CD8-positive, alpha-beta memory T cell (primary cell): ENCODE data around the gene DOK5. TPM values are rescaled to one million over a fixed set of nuclear protein-coding genes. Genes with fewer than 3 reads are reported as not detected.

Experiments used
- CTCF ChIA-PET: fragments of 350-600 bp; sonication (Branson Sonifier 250); formaldehyde crosslinking; loops from one replicate; lab custom pipeline; 2021; ENCODE audit warnings: antibody characterized with exemption; lab: Charles Lee
- POLR2A ChIA-PET: fragments of 350-600 bp; sonication (Branson Sonifier 250); formaldehyde crosslinking; loops from one replicate; lab custom pipeline; 2021; ENCODE audit warnings: antibody characterized with exemption; lab: Charles Lee
- DNase-seq, 5 donors: peaks; one replicate each; pipeline versions ENCODE4 v3.0.0 to v3.0.0-alpha.2; 2020 to 2022; ENCODE audit warnings: mixed read lengths in 1 of 5
- H3K27ac ChIP-seq: one replicate; pipeline ENCODE4 v1.7.0; 2013; ENCODE audit warnings: low read depth, mild to moderate bottlenecking, low read length, moderate library complexity
- H3K27me3 ChIP-seq: 2 replicates; pipeline ENCODE4 v1.7.0; 2013; ENCODE audit warnings: low read length, mild to moderate bottlenecking; ENCODE audit not compliant: insufficient read depth, poor library complexity, severe bottlenecking
- H3K36me3 ChIP-seq: 2 replicates; pipeline ENCODE4 v1.7.0; 2013; ENCODE audit warnings: mild to moderate bottlenecking, low read length, moderate library complexity; ENCODE audit not compliant: insufficient read depth
- H3K4me1 ChIP-seq: 2 replicates; pipeline ENCODE4 v1.7.0; 2013; ENCODE audit warnings: mild to moderate bottlenecking, low read length, moderate library complexity; ENCODE audit not compliant: insufficient read depth
- H3K4me3 ChIP-seq: 2 replicates; pipeline ENCODE4 v1.7.0; 2013; ENCODE audit warnings: mild to moderate bottlenecking, low read length
- H3K9me3 ChIP-seq: 2 replicates; pipeline ENCODE4 v1.7.0; 2013; ENCODE audit warnings: mild to moderate bottlenecking, low read length
- H3K27ac Mint-ChIP-seq, 8 donors: one replicate each; pipeline ENCODE4 v1.8.0; 2020 to 2021; ENCODE audit warnings: mixed read lengths in 8 of 8, mild to moderate bottlenecking in 6 of 8, inconsistent platforms in 3 of 8, moderate library complexity in 3 of 8
- H3K27me3 Mint-ChIP-seq, 2 donors: one replicate each; pipeline ENCODE4 v1.8.0; 2020 to 2021; ENCODE audit warnings: mixed read lengths in 2 of 2, mild to moderate bottlenecking in 1 of 2, moderate library complexity in 1 of 2
- H3K36me3 Mint-ChIP-seq, 3 donors: one replicate each; pipeline ENCODE4 v1.8.0; 2020 to 2021; ENCODE audit warnings: mixed read lengths in 3 of 3, inconsistent platforms in 1 of 3, mild to moderate bottlenecking in 1 of 3
- H3K4me1 Mint-ChIP-seq, 3 donors: one replicate each; pipeline ENCODE4 v1.8.0; 2020 to 2021; ENCODE audit warnings: mixed read lengths in 3 of 3, inconsistent platforms in 1 of 3, mild to moderate bottlenecking in 1 of 3
- H3K4me3 Mint-ChIP-seq, 7 donors: one replicate each; pipeline ENCODE4 v1.8.0; 2020 to 2021; ENCODE audit warnings: mixed read lengths in 7 of 7, mild to moderate bottlenecking in 6 of 7, moderate library complexity in 4 of 7, inconsistent platforms in 2 of 7
- H3K9me3 Mint-ChIP-seq, 5 donors: one replicate each; pipeline ENCODE4 v1.8.0; 2020 to 2022; ENCODE audit warnings: mixed read lengths in 5 of 5, mild to moderate bottlenecking in 3 of 5, moderate library complexity in 2 of 5, inconsistent platforms in 1 of 5
- polyA plus RNA-seq: library from polyadenylated mRNA; unstranded; fragments of 300-500 nt; fragmentation: Illumina TruSeq; gene quantifications from one replicate; pipeline ENCODE4 v1.2.3, GENCODE V29; 2021
- total RNA-seq, 2 experiments: library from RNA; stranded (reverse); gene quantifications; one replicate each; pipeline ENCODE4 v1.2.3, GENCODE V29; 2021

Gene DOK5
- total and polyA plus RNA-seq, 3 experiments from 2014 or later = 4.8 to 5.1 TPM; not detected in 1

DNA sequence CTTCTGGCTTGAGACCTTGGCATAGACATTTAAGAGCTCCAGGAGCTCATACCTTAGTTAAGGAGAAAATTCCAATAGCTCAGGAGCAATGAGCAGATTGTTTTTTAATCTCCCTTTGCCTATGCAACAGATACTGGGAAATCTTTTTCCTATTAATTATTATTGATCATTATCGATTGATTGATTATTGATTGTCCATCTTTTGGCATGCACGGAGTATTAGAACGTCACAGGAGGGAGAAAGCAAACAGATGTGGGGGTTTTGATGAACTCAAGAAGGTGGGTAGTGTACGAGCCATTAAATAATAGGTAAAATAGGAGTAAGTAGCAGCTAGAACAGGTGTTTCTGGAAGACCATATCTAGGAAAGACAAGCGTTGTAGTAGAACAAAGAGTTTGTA lies 205.0 kb downstream of the DOK5 start:
- Mint-ChIP-seq H3K36me3 (no peaks in the 10 kb centered on the region), H3K4me3 (no peak overlapping the region), H3K9me3 (no peaks in the 10 kb centered on the region), H3K27me3 (peaks cover 8 to 10% of the 10 kb centered on the region in 2 donors), H3K4me1 (peaks cover 0 to 4% (median 0%) of the 10 kb centered on the region in 3 donors), H3K27ac (no peak overlapping the region)
- H3K27ac ChIP-seq = no peak overlapping the region
- no peaks in the 10 kb centered on the region for H3K9me3 ChIP-seq
- CTCF ChIA-PET = interaction anchor here (0.9 kb wide), 1 partner anchor 10 kb away, joined by 3 read pairs; no protein-coding TSS in a partner anchor
- DNase-seq = no peak
- H3K36me3 ChIP-seq = no peaks in the 10 kb centered on the region
- no peaks in the 10 kb centered on the region for H3K27me3 ChIP-seq
- POLR2A ChIA-PET = no interaction called here
- no peaks in the 10 kb centered on the region for H3K4me1 ChIP-seq
- no peak overlapping the region for H3K4me3 ChIP-seq

DNA sequence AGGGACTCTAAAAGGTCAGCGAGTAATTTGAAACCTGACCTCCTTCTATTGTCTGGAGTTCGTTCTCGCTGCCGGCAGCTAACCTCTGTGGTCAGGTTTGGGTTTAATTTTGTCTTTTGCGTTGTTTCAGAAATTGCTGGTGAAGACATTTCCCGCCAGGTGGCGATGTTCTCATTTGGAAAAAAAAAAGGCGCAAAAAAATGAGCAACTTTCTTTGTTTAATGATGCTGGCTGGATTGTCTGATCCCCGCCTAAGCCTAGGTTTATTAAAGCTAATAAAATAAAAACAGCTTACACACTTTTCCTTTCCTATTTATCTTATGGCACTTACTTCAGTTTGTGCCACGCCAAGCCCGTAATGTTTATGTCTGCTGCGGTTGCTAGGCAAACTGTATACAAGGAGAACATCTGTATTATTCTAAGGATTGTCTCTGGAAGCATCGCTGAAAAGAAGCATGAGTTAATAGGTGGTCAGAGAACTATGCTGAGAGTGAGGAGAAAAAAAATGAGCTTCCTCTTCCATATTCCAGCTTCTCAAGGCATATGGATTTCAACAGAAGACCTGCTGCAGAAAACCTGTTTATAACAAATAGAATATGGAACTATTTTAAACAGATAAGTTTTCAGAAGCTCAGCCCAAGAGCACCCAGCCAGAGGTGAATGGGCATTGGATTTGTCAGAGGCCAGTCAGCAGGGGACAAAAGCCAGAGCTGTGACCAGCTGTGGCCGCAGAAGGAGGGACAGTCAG lies 205.7 kb downstream of the DOK5 start:
- Mint-ChIP-seq H3K27ac (no peak overlapping the region), H3K27me3 (peaks cover 8 to 11% of the 10 kb centered on the region in 2 donors), H3K36me3 (no peaks in the 10 kb centered on the region), H3K4me1 (peaks cover 0 to 4% (median 0%) of the 10 kb centered on the region in 3 donors), H3K4me3 (no peak overlapping the region), H3K9me3 (no peaks in the 10 kb centered on the region)
- Histone ChIP-seq H3K27me3 (no peaks in the 10 kb centered on the region), H3K4me1 (no peaks in the 10 kb centered on the region), H3K9me3 (no peaks in the 10 kb centered on the region), H3K27ac (no peak overlapping the region), H3K4me3 (no peak overlapping the region), H3K36me3 (no peaks in the 10 kb centered on the region)
- no peak for DNase-seq
- POLR2A ChIA-PET = no interaction called here
- CTCF ChIA-PET = interaction anchor here (0.9 kb wide), 1 partner anchor 10 kb away, joined by 3 read pairs; no protein-coding TSS in a partner anchor

DNA sequence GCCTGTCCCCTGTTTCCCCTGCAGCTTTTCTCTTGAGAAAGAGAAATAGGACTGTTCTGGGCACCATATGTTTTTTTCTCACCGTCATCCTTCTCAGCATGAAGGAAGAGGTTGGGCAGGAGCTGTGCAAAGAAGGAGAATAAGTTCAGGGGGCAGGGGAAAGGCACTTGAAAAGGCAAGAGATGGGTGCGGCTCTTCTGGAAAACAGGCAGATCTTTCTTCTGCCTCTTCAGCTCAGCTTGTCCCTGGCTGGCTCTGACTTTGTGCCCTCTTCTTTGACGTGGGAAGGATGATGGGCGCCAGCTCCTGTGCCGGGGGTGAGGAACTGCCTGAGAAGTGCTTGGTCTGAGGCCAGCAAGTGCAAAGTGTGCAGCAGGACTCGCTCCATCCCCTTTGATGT lies 206.5 kb downstream of the DOK5 start:
- Histone ChIP-seq H3K4me1 (no peaks in the 10 kb centered on the region), H3K4me3 (no peak overlapping the region), H3K27ac (no peak overlapping the region), H3K9me3 (no peaks in the 10 kb centered on the region), H3K36me3 (no peaks in the 10 kb centered on the region), H3K27me3 (no peaks in the 10 kb centered on the region)
- ChIA-PET CTCF (no interaction called here), POLR2A (no interaction called here)
- Mint-ChIP-seq H3K9me3 (no peaks in the 10 kb centered on the region), H3K27me3 (peaks cover 8% of the 10 kb centered on the region in 2 donors), H3K4me3 (no peak overlapping the region), H3K36me3 (no peaks in the 10 kb centered on the region), H3K4me1 (peaks cover 0 to 4% (median 0%) of the 10 kb centered on the region in 3 donors), H3K27ac (no peak overlapping the region)
- DNase-seq = no peak

DNA sequence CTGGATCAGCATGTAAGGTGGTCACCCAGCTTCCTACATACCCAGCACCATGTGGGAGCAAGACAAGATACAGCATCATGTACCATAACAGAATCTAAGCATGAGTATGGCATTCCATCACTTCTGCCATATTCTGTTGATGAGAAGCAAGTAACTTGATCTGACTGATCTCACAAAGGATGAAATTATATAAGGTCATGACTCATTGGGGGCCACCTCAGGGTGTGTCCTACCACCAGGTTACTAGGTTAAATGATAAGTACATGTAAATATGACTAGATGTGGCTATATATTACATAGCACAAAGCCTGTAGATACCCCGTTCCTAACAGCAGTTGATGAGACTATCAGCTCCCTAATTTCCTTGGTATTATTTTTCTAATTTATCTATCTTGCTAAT lies 213.1 kb downstream of the DOK5 start:
- no peaks in the 10 kb centered on the region for H3K36me3 ChIP-seq
- no peaks in the 10 kb centered on the region for H3K9me3 ChIP-seq
- no peak for DNase-seq
- Mint-ChIP-seq H3K36me3 (no peaks in the 10 kb centered on the region), H3K4me1 (no peaks in the 10 kb centered on the region), H3K9me3 (peaks cover 0 to 2% (median 0%) of the 10 kb centered on the region in 5 donors), H3K27ac (no peak overlapping the region), H3K27me3 (peaks cover 2 to 11% of the 10 kb centered on the region in 2 donors), H3K4me3 (no peak overlapping the region)
- no peaks in the 10 kb centered on the region for H3K27me3 ChIP-seq
- ChIA-PET CTCF (no interaction called here), POLR2A (no interaction called here)
- H3K27ac ChIP-seq = no peak overlapping the region
- no peak overlapping the region for H3K4me3 ChIP-seq
- no peaks in the 10 kb centered on the region for H3K4me1 ChIP-seq

DNA sequence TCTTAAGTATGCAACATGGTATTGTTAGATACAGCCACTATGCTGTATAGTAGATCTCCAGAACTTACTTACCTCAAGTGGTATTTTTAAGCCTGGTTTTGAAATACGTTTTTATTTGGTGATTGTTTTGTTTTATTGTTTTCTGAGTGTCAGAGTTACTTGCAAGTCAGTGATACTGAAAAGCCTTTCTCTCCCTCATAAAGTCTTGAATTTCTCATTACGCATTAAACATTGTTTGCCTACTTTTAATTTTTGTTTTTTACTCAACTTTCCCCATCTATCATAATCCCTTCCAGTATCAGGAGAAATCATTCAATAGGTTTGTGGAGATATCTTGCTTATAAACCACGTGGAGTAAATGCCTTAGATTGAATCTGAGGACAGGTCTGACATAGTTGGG lies 214.9 kb downstream of the DOK5 start:
- ChIA-PET POLR2A (no interaction called here), CTCF (interaction anchor here (1.2 kb wide), 1 partner anchor 9 kb away, joined by 3 read pairs; no protein-coding TSS in a partner anchor)
- Mint-ChIP-seq H3K4me3 (no peak overlapping the region), H3K9me3 (peaks cover 0 to 3% (median 0%) of the 10 kb centered on the region in 5 donors), H3K27ac (no peak overlapping the region), H3K36me3 (no peaks in the 10 kb centered on the region), H3K27me3 (peaks cover 2 to 9% of the 10 kb centered on the region in 2 donors), H3K4me1 (no peaks in the 10 kb centered on the region)
- Histone ChIP-seq H3K4me3 (no peak overlapping the region), H3K27ac (no peak overlapping the region), H3K27me3 (no peaks in the 10 kb centered on the region), H3K36me3 (no peaks in the 10 kb centered on the region), H3K9me3 (no peaks in the 10 kb centered on the region), H3K4me1 (no peaks in the 10 kb centered on the region)
- no peak for DNase-seq

DNA sequence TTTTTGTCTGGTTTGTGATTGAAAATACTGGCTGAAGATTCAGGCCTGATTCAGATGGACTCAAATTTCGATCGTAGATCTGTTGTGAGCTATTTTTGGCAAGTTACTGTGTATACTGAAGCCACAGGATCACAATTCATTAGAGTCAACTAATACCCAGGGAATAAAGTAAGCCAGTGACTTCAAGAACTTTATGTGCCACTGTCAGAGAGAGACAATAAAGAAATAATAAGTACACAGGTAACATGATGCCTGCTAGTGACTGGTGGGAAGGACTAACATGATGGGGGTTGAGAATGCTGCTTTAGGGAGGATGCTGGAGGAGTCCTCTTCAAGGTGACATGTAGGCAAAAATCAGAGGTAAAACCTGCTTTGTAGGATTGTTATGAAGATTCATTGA lies 215.9 kb downstream of the DOK5 start:
- no peak overlapping the region for H3K4me3 Mint-ChIP-seq
- CTCF ChIA-PET = interaction anchor here (1.2 kb wide), 1 partner anchor 10 kb away, joined by 3 read pairs; no protein-coding TSS in a partner anchor
- H3K36me3 ChIP-seq = no peaks in the 10 kb centered on the region

DNA sequence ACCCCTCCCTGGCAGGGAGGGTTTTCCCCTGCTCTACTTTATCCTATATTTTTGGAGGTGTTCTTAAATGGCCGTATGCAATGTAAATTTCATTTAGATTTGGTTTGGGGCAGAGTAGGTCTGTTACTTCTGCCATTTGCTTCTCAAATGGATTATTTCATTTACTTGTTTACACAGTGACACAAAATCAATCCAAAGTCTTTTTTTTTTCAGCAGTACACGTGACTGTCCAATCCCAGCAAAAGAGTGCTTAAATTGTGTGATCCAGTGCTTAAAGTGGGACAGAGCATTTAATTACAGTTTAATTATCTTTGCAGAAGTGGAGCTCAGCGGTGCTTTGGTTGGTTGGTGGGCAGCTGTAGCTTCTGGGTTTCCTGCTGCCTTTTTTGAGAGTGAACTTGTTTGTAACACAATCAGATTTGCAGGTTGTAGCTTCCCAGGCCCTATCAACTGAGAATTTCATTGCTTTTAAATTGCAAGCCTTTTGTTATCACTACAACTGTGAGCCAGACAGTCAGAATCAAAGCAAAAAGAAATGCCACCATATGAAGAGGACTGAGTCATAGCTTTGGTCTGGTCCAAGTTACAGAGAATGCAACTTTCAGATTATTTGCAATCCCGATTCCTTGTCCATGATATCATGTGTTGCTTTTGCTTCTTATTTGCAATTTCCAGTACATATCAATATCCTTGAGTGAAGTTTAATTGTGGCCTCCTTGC lies 216.9 kb downstream of the DOK5 start:
- Mint-ChIP-seq H3K4me1 (no peaks in the 10 kb centered on the region), H3K4me3 (no peak overlapping the region), H3K27me3 (peaks cover 0 to 7% of the 10 kb centered on the region in 2 donors), H3K27ac (no peak overlapping the region), H3K9me3 (peaks cover 0 to 6% (median 0%) of the 10 kb centered on the region in 5 donors), H3K36me3 (no peaks in the 10 kb centered on the region)
- ChIA-PET POLR2A (no interaction called here), CTCF (no interaction called here)
- DNase-seq = no peak
- Histone ChIP-seq H3K27ac (no peak overlapping the region), H3K4me1 (no peaks in the 10 kb centered on the region), H3K9me3 (no peaks in the 10 kb centered on the region), H3K36me3 (no peaks in the 10 kb centered on the region), H3K27me3 (no peaks in the 10 kb centered on the region), H3K4me3 (no peak overlapping the region)

More for the DNA sequence above, 215.9 kb downstream of the DOK5 start:
- Mint-ChIP-seq H3K4me1 (no peaks in the 10 kb centered on the region), H3K36me3 (no peaks in the 10 kb centered on the region), H3K27ac (no peak overlapping the region), H3K27me3 (peaks cover 1 to 7% of the 10 kb centered on the region in 2 donors), H3K9me3 (peaks cover 0 to 6% (median 0%) of the 10 kb centered on the region in 5 donors)
- DNase-seq = no peak
- H3K4me3 ChIP-seq = no peak overlapping the region
- H3K4me1 ChIP-seq = no peaks in the 10 kb centered on the region
- H3K9me3 ChIP-seq = no peaks in the 10 kb centered on the region
- POLR2A ChIA-PET = no interaction called here
- H3K27me3 ChIP-seq = no peaks in the 10 kb centered on the region
- H3K27ac ChIP-seq = no peak overlapping the region

DNA sequence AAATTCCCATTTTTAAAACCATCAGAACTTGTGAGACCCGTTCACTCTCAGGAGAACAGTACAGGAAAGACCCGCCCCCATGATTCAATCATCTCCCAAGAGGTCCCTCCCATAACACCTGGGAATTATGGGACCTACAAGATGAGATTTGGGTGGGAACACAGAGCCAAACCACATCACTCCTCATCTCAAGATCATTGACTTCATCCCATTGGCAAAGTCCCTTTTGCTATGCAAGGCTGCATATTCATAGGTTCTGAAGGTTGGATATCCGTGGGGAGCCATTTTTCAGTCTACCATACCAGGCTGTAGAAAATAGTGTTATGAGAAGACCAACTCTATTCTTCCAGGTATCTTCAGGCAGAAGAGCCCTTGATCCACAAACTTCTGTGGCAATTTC lies 219.1 kb downstream of the DOK5 start:
- Mint-ChIP-seq H3K27me3 (peaks cover 0 to 7% of the 10 kb centered on the region in 2 donors), H3K9me3 (peaks cover 0 to 6% (median 0%) of the 10 kb centered on the region in 5 donors), H3K4me1 (no peaks in the 10 kb centered on the region), H3K36me3 (no peaks in the 10 kb centered on the region), H3K4me3 (no peak overlapping the region), H3K27ac (no peak overlapping the region)
- no peak for DNase-seq
- Histone ChIP-seq H3K4me1 (no peaks in the 10 kb centered on the region), H3K4me3 (no peak overlapping the region), H3K27me3 (no peaks in the 10 kb centered on the region), H3K9me3 (no peaks in the 10 kb centered on the region), H3K36me3 (no peaks in the 10 kb centered on the region), H3K27ac (no peak overlapping the region)
- ChIA-PET CTCF (no interaction called here), POLR2A (no interaction called here)
